WTC11 (cell line): Measurements from ENCODE around the gene C22orf23. TPM values are rescaled to one million over a fixed set of nuclear protein-coding genes. Genes with fewer than 3 reads are reported as not detected.

Source experiments
- ATAC-seq: fragments of 200-7000 bp; cut with Tn5 transposase; 2 replicates; pipeline ENCODE4 v1.10.0; 2021; ENCODE audit warnings: mild to moderate bottlenecking, moderate library complexity
- CTCF ChIA-PET: fragments of 300-600 bp; sonication (Branson Sonifier 250); formaldehyde crosslinking; loops from one replicate; lab custom pipeline; 2021; ENCODE audit warnings: antibody characterized with exemption; lab: Charles Lee
- POLR2A ChIA-PET: fragments of 350-600 bp; sonication (Branson Sonifier 250); formaldehyde crosslinking; loops from one replicate; lab custom pipeline; 2021; ENCODE audit warnings: antibody characterized with exemption; lab: Charles Lee
- DNase-seq: peaks from one replicate; pipeline ENCODE4 v3.0.0; 2021; ENCODE audit warnings: low spot score
- H3K27ac Mint-ChIP-seq: 2 replicates; pipeline ENCODE4 v1.8.0; 2021; ENCODE audit warnings: mixed read lengths
- H3K27me3 Mint-ChIP-seq: 2 replicates; pipeline ENCODE4 v1.8.0; 2021; ENCODE audit warnings: low read depth, mild to moderate bottlenecking, moderate library complexity, mixed read lengths
- H3K36me3 Mint-ChIP-seq: 2 replicates; pipeline ENCODE4 v1.8.0; 2021; ENCODE audit warnings: mixed read lengths
- H3K4me1 Mint-ChIP-seq: 2 replicates; pipeline ENCODE4 v1.8.0; 2022; ENCODE audit warnings: mixed read lengths
- H3K4me3 Mint-ChIP-seq: 2 replicates; pipeline ENCODE4 v1.8.0; 2021; ENCODE audit warnings: mild to moderate bottlenecking, moderate library complexity, mixed read lengths
- H3K9me3 Mint-ChIP-seq: 2 replicates; pipeline ENCODE4 v1.8.0; 2021; ENCODE audit warnings: mixed read lengths
- AR ChIP-seq: fragments of 250-450 bp; sonication (Bioruptor Pico); IDR thresholded peaks from 2 replicates; pipeline ENCODE4 v1.9.0; 2021; ENCODE audit warnings: mild to moderate bottlenecking
- ATF1 ChIP-seq: sonication (generic); formaldehyde crosslinking; IDR thresholded peaks from 2 replicates; pipeline ENCODE4 v1.8.1; 2023; ENCODE audit warnings: mild to moderate bottlenecking, moderate library complexity, missing genetic modification reagents
- ELF4 ChIP-seq: sonication (generic); formaldehyde crosslinking; IDR thresholded peaks from 2 replicates; pipeline ENCODE4 v1.8.1; 2022; ENCODE audit warnings: low read depth, mild to moderate bottlenecking, moderate library complexity, missing genetic modification reagents
- EMX1 ChIP-seq: fragments of 250-450 bp; sonication (Bioruptor Pico); IDR thresholded peaks from 2 replicates; pipeline ENCODE4 v1.8.0; 2021; ENCODE audit warnings: mild to moderate bottlenecking
- FOXP4 ChIP-seq: sonication (generic); formaldehyde crosslinking; IDR thresholded peaks from 2 replicates; pipeline ENCODE4 v1.8.0; 2022; ENCODE audit warnings: mild to moderate bottlenecking, missing genetic modification reagents
- GRHL2 ChIP-seq: fragments of 250-450 bp; sonication (Bioruptor Pico); IDR thresholded peaks from 2 replicates; pipeline ENCODE4 v1.8.0; 2022; ENCODE audit warnings: mild to moderate bottlenecking, moderate library complexity; ENCODE audit not compliant: insufficient replicate concordance, severe bottlenecking
- HMGXB4 ChIP-seq: sonication (generic); formaldehyde crosslinking; IDR thresholded peaks from 2 replicates; pipeline ENCODE4 v1.8.1; 2023; ENCODE audit warnings: mild to moderate bottlenecking, moderate library complexity, missing genetic modification reagents
- IRF1 ChIP-seq: sonication (generic); formaldehyde crosslinking; IDR thresholded peaks from 2 replicates; pipeline ENCODE4 v1.8.0; 2023; ENCODE audit warnings: missing genetic modification reagents
- JAZF1 ChIP-seq: fragments of 250-450 bp; sonication (Bioruptor Pico); IDR thresholded peaks from 2 replicates; pipeline ENCODE4 v1.9.0; 2021; ENCODE audit warnings: moderate library complexity, mild to moderate bottlenecking, inconsistent platforms
- MXD4 ChIP-seq: fragments of 250-450 bp; sonication (Bioruptor Pico); IDR thresholded peaks from 2 replicates; pipeline ENCODE4 v1.8.0; 2021; ENCODE audit warnings: mild to moderate bottlenecking, moderate library complexity, borderline replicate concordance
- NFYB ChIP-seq: sonication (generic); formaldehyde crosslinking; conservative IDR thresholded peaks from 2 replicates; pipeline ENCODE4 v1.8.0; 2022; ENCODE audit warnings: low read depth, missing genetic modification reagents
- NR1H2 ChIP-seq: sonication (generic); formaldehyde crosslinking; IDR thresholded peaks from 2 replicates; pipeline ENCODE4 v1.9.0; 2021; ENCODE audit warnings: mild to moderate bottlenecking, moderate library complexity, missing genetic modification reagents
- RORB ChIP-seq: fragments of 250-450 bp; sonication (Bioruptor Pico); IDR thresholded peaks from 2 replicates; pipeline ENCODE4 v1.9.0; 2021; ENCODE audit warnings: mild to moderate bottlenecking
- ZNF423 ChIP-seq: fragments of 250-450 bp; sonication (Bioruptor Pico); IDR thresholded peaks from 2 replicates; pipeline ENCODE4 v2.1.2; 2022; ENCODE audit warnings: mild to moderate bottlenecking, moderate library complexity
- ZNF512 ChIP-seq: sonication (generic); formaldehyde crosslinking; IDR thresholded peaks from 2 replicates; pipeline ENCODE4 v1.8.1; 2022; ENCODE audit warnings: missing genetic modification reagents, borderline replicate concordance
- ZNF532 ChIP-seq: fragments of 250-450 bp; sonication (Bioruptor Pico); IDR thresholded peaks from 2 replicates; pipeline ENCODE4 v1.9.0; 2021; ENCODE audit warnings: mild to moderate bottlenecking, borderline replicate concordance
- total RNA-seq: library from RNA; stranded (reverse); gene quantifications from 3 replicates; pipeline ENCODE4 v1.2.3, GENCODE V29; 2021

Gene C22orf23
- total RNA-seq, 1 experiment from 2014 or later, result 0.72 TPM

- TF ChIP-seq ZNF532 (CRISPR knock-in tag) (no peak), NR1H2 (no peak), ZNF512 (CRISPR knock-in tag) (no peak), FOXP4 (CRISPR knock-in tag) (no peak), EMX1 (CRISPR knock-in tag) (no peak), ZNF423 (CRISPR knock-in tag) (no peak), GRHL2 (CRISPR knock-in tag) (no peak)
Observed at GRCh38 chr22:37932821-37933578, 20.4 kb downstream of the C22orf23 start (continued).

GRCh38 chr22:37932401-37932800 is 21.0 kb downstream of the C22orf23 start:
- Mint-ChIP-seq H3K36me3 (peaks cover 21% of the 10 kb centered on the region), H3K4me1 (peaks cover 3% of the 10 kb centered on the region), H3K27ac (no peak overlapping the region), H3K4me3 (no peak overlapping the region), H3K27me3 (no peaks in the 10 kb centered on the region; the same call in 1 of the 2 replicates), H3K9me3 (no peaks in the 10 kb centered on the region)
- TF ChIP-seq ELF4 (no peak), ATF1 (CRISPR knock-in tag) (no peak), IRF1 (CRISPR knock-in tag) (no peak), JAZF1 (CRISPR knock-in tag) (no peak), HMGXB4 (CRISPR knock-in tag) (no peak), MXD4 (CRISPR knock-in tag) (no peak), NFYB (CRISPR knock-in tag) (no peak), AR (CRISPR knock-in tag) (no peak), RORB (CRISPR knock-in tag) (no peak)
- ATAC-seq (no peak), DNase-seq (no peak)
- ChIA-PET POLR2A (interaction anchor here (1.5 kb wide), 1 partner anchor 21 kb away, joined by 4 read pairs; the partner anchor contains the start of genes C22orf23 and POLR2F), CTCF (interaction anchor here (0.8 to 2.5 kb wide), 5 partner anchors 26 to 114 kb away, joined by 3 to 47 read pairs (median 17); partner anchors contain the start of gene MICALL1)
